NCI-H1417 treated with DMSO at 0.1 percent for 48 hours (cell line): ENCODE results near the gene GABRR2.
"Not testable (repeated sequence)": the region's sequence is repeated elsewhere in the genome, so short reads cannot be mapped to it uniquely, and the experiment has no call there.

Experiments used
- DNase-seq: peaks from one replicate; lab custom pipeline; 2025; lab: John Stamatoyannopoulos, UW

Gene GABRR2

GRCh38 chr6:89257346-89257745 is 57.8 kb downstream of the GABRR2 start:
- DNase-seq: no peak

DNA sequence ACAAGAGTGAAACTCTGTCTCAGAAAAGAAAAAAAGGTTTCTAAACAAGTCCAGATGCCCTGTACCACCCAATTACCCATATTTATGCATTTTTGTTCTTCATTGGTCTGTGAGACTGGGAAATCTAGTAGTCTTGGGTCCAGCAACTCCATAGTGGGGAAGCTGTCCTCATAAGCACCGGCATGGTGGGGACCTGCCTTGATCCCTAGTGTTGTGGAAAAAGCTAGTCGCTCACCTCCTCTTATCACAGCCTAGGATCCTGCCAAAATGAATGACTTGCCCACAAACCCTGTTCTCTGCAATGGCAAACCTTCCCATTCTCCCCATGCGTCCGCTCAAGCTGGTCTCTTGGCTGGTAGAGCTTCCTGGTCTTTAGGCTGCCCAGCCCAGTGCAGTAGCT is 59.7 kb downstream of the GABRR2 start:
- DNase-seq: no peak

GRCh38 chr6:89254569-89254968 is 60.5 kb downstream of the GABRR2 start:
- DNase-seq: no peak

- DNase-seq: no peak
These were observed 62.2 kb downstream of the GABRR2 start for GRCh38 chr6:89252907-89253306.

DNA sequence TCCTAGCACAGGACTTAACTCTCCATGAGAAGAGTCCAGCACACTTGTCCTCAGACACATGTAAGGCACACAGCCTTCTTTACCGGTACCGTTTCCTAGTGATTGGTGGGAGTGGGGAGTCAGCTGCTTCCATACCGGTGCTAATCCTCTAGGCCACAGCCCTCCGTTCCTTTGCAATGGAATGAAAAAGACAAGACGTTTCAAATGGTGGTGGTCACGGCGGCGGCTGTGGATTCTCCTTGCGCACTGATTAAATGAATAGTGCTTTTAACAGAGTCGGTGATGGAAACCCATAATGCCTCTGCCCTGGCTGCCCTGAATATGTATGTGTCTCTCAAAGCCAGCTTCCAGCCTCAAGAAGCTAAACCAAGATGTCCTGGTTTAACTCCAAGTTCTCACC is 63.1 kb downstream of the GABRR2 start:
- no peak for DNase-seq

- no peak for DNase-seq
These were observed 63.9 kb downstream of the GABRR2 start for GRCh38 chr6:89251170-89251569.

- no peak for DNase-seq
These were observed 64.9 kb downstream of the GABRR2 start for GRCh38 chr6:89250239-89250638.

DNA sequence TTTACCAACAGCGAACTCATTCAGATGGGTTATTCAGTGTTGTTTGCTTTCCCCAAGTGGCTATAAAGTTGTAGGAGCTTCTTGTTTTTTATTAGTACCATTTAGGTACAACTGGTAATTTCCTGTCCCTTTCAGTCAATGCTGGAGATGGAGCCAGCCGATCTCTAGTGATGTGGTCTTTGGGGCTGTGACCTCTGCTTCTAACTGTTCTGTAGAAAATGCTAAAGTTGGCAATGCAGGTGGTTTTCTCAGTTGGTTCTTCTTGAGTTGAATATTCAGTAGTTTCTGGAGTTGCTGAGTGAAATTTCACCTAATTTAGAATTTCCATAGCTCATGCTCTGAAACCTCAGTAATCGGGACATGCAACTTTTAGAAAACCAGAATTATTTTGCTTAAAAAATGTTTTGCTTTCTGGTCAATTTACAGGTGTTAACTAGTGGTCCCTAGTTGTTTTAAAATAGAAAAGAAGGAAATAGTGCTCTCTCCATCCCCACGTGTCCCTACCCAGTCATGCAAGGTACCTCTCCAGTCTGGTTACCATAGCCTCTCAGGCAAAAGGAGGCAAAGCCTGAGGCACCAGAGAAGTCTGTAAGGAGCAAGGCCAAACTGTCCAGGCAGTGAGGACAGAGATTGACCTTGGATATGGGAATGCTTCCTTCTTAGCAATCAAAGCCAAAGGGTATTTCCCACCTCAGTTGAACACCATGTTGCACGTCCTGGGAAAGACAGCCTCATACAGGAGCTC is 70.7 kb downstream of the GABRR2 start:
- no peak for DNase-seq

DNA sequence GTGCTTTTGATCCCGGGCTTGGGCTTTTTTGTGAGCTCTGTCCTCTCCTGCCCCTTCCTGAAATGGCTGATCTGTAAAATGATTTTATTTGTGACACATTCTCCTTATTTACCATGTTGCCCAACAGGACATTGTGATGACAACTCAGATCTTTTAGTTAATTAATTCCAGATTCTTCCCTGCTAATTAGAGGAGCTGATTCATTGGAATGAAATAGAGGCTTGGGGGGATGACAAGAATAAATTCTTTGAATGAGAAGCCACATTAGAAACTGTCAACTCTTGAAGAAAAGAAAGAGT is 71.8 kb downstream of the GABRR2 start:
- no peak for DNase-seq

DNA sequence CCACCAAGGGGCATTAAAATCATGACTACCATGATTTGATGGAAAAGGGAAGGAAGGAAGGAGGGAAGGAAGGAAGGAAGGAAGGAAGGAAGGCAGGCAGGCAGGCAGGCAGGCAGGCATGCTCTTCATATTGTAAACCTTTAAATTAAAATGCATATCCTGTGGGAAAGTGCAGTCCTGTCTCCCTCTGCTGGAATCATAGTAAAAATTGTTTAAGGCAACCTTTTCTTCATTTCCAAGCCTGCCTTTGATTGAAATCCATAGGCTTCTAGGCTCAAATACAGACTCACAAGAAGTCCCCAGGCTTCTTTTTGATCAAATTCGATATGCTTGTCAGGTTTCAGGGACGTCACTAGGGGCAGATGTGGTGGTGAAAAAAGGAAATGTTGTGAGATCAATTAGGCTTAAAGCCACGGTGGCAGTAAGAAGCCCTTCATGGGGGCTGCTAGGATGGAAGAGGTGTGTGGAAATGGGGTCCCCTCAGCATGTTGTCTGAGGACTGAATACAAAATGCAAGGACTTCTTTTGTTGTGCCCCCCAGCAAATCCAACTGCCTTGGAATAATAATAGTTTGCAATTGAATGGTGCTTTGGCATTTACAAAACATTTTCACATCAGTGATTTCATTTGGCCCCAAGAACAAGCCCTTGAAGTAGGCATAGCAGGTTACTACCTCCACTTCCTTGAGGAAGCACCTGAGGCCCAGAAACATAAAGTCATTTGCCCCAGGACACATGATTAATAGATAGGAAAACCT is 72.3 kb downstream of the GABRR2 start:
- no peak for DNase-seq

DNA sequence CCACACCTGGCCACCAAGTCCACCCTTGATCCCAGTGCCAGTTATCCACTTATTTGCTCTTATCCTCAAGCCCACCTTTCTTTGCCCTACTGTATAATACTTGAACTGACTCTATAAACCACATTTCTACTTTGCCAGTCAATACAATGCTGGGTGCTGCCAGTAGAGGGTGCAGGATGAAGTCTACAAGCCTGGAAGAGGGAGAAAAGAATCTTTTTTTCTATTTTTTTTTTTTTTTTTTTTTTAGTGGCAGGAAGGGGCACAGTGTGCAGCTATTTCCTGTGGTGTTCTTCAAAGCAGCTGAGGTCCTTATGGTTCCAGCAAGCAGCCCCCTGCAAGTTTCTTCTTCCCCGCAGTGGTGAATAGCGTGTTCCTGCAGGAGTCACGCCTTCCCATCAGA is 75.8 kb downstream of the GABRR2 start:
- DNase-seq: no peak

GRCh38 chr6:89237158-89237557 is 77.9 kb downstream of the GABRR2 start:
- no peak for DNase-seq

DNA sequence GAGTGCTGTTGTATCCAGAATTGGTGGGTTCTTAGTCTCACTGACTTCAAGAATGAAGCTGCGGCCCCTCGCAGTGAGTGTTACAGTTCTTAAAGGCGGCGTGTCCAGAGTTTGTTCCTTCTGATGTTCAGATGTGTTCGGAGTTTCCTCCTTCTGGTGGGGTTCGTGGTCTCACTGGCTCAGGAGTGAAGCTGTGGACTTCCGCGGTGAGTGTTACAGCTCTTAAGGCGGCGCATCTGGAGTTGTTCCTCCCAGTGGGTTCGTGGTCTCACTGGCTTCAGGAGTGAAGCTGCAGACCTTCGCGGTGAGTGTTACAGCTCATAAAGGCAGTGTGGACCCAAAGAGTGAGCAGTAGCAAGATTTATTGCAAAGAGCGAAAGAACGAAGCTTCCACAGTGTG is 81.5 kb downstream of the GABRR2 start:
- not testable (repeated sequence) for DNase-seq

DNA sequence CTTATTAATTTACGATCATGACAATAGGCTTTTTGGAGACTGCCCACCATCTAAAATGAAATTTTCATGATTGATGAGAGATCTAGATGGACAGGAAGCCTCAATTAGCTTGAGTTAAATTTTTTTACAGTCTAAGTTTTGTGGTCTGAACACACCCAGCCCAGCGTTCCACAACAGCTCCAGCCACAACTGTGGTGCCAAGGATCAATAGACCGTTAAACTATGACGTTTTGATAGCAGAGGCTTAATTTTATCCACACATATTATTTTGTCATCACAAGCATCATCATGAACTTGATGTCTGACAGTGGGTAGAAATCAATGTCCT is 92.4 kb downstream of the GABRR2 start:
- DNase-seq: no peak

GRCh38 chr6:89221971-89222711 is 93.0 kb downstream of the GABRR2 start:
- DNase-seq: no peak

GRCh38 chr6:89221129-89221528 is 94.0 kb downstream of the GABRR2 start:
- DNase-seq: no peak

GRCh38 chr6:89217299-89217910 is 97.7 kb downstream of the GABRR2 start, which contains the start of gene GABRR1:
Gene GABRR1 (minus strand): TSS chr6:89217358. CDS start chr6:89217322, 36 bp downstream.
- DNase-seq: no peak

GRCh38 chr6:89216411-89216810 is 98.7 kb downstream of the GABRR2 start:
- no peak for DNase-seq

GRCh38 chr6:89215391-89215790 is 99.7 kb downstream of the GABRR2 start:
- no peak for DNase-seq

DNA sequence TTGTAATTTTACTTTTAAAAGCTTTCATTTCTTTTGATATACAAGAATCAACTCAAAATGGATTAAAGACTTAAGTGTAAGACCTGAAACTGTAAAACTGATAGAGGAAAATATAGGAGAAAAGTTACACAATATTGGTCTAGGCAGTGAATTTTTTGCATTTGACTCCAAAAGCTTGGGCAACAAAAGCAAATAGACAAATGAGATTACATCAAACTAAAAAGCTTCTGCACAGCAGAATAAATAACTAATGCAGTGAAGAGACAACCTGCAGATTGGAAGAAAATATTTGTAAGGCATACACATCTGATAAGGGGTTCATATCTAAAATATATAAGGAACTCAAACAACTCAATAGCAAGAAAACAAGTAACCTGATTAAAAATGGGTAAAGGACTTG is 100.9 kb downstream of the GABRR2 start:
- DNase-seq: no peak

DNA sequence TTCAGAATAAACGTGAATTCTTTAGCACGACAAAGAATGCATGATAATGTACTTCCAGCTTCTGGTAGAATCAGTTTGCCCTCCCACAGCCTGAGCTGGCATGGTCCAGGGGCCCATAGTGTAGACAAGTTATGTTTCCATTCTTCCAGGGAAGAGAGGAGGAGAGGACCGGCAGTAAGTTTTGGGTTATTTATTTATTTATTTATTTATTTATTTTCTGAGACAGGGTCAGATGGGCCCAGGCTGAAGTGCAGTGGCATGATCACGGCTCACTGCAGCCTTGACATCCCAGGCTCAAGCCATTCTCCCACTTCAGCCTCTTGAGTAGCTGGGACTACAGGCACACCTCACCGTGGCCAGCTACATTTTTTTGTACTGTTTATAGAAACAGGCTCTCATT is 102.6 kb downstream of the GABRR2 start:
- no peak for DNase-seq

DNA sequence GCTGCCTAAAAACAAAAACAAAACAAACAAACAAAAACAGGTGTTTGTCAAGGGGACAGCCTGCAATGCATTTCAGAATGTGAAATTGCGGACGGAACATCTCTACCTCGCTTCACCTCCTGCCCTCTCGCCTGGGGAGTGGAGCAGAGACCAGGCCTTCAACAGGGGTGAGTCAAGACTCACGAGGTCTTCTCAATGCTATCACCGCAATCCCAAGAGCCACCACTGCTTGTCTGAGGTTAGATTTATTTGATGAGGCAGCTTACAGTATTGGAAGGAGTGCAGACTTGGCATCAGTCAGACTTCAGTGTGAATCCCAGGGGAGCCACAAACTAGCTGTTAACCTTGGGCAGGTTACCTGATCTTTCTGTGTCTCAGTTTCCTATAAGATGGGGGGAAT is 105.6 kb downstream of the GABRR2 start:
- no peak for DNase-seq

DNA sequence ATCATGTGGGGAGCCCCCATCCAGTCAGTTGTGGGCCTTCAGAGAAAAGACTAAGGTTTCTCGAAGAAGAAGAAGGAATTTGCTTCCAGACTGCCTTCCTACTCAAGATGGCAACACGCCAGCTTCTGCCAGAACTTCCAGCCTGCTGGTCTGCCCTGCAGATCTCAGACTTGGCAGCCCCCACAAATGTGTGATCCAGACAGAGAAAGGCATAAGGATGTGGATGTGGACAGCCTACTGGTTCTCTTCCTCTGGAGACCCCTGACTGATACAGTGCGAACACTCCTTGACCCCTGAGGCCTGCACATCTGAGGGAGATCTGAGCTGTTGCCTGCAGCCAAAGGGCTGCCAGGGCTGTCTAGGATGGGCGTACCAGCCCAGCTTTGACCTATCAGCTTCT is 106.5 kb downstream of the GABRR2 start:
- no peak for DNase-seq
